ENCODE measurements around the gene NCOA3.

Gene NCOA3

DNA sequence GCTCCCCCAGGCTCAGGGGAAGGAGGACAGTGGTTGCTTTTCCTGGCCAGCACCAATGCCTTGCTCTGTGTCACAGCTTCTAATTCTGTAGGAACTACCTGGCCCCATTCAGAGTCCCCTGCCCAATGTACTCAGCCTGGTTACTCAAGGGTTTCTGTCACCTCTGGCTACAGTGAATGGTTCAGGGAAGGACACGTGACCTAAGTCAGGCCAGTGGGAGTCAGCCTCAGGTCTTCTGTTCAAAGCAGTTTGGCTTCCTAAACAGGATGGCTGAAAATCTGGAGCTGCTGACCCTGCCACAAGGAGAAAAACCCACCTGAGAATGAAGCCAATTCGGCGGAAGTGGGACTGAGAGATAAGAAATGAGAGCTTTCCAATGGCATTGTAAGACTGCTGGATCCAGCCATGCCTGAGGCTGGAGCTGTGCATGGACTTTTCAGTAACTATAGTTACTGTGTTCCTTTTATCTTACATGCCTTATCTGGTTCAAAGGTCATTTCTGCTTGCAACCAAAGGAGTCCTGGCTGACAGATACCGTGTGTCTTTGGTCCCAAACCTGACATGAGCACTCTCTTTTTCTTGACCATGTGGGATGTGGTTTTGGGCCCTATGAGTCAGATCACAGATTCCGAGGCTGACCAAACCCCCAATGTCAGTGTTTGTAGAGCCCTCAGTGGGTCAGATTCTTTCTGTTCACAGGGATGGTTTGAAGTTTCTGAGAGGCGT is 179.3 kb downstream of the NCOA3 start:
- DNase-seq (ENCODE audit: low spot score): no peak

DNA sequence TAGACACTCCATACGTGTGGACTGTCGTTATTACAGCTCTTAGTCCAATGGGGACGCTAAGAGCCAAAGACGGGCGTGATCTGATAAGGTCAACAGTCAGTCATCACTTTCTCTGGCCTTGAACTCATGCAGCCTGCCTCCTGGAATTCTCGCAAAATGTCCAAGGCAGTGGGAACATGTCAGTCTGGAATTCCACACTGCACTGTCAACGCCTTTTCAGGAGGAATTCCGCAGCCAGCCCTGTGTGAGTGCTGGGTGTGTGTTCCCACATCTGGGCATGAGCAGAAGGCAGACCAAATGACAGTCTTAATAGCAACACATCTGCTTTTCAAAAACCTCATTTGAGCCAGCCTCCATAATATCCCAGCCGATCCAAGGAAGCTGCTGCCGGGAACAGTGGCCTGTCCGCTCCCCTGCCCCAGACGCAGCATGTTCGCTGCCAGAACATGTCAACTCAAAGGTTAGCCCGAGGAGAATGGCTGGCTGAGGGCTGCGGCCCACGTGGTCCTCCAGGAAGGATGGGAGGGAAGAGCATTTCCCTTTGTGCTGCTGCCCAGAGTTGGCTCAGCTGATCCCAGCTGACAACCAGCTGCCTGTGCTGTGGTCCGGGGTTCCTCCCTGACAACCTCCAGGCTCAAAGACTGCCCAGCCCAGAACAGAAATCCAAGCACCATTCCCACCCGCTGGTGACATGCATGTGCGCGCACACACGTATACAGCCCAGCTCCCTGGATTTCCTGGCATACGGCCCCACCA is 180.5 kb downstream of the NCOA3 start:
- no peak for DNase-seq (ENCODE audit: low spot score)

DNA sequence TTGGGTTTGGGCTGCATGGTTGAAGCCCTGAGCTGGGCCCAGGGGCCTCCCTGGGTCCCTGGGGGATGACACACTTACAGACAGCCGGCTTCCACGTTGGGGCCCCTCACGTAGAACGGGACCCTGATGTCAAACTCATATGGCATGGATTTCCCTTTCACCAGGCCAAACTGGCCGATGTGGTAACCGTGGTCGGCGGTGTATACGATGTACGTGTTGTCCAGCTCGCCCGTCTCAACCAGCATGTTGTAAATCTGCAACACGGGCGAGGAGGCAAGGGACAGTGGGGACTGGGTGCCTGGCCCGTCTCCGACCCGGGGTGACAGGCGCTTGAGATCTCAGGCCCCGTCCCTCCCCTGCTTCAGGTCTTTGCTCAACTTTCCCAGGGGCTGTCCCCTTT is 181.2 kb downstream of the NCOA3 start:
- DNase-seq (ENCODE audit: low spot score): no peak

DNA sequence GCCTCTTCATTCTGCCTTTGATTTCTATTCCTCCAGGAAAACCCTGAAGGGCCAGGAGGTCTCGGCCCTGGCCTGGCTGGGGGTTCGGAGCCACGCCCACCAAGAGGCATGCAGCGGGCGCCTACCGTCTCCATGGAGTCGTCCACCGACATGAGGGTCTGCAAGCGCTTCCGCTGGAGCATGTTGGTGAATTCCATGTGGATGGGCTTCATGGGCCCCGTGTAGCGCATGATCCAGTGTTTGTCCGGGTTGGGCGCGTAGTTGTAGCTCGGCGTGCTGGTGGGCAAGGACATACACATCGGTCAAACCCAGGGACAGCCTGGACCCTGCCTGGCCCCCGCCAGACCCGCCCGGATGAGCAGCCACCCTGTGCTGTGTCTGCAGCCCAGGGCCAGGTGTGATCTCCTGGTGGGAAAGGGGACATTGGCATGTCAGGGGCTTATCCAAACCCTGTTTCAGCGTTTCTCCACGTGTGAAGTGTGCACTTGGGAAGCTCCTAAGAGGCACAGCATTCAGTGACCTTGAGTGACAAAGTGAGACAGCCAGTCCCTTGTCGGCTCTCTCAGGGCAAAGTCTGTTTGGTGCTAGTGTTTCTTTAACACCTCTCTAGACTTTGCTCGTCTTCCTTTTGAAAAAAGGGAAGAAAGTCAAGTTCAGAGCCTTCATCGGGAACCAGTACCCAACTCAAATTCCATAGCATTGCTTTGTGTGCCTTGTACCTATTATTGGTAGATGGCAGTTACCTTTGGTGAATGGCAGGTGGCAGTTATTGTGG is 182.8 kb downstream of the NCOA3 start:
- DNase-seq (ENCODE audit: low spot score): no peak

DNA sequence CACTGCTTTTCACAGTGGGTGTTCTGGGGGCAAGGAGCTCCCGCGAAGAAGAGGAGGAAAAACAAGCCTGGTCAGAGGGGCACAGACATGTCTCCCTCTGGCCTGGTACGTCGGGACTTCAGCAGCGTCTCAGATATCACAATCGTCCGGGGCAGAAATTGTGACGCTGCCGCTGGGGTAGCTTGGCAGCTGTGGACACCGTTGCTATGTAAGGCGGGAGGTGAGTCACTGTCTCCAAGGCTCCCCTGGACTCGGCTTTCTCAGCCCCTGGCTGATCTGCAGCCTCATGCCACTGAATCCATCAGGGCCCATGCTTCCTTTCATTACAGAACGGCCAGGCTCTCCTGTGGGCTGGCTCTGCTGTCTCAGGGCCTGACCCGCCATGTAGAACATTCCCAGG is 184.9 kb downstream of the NCOA3 start:
- no peak for DNase-seq (ENCODE audit: low spot score)

DNA sequence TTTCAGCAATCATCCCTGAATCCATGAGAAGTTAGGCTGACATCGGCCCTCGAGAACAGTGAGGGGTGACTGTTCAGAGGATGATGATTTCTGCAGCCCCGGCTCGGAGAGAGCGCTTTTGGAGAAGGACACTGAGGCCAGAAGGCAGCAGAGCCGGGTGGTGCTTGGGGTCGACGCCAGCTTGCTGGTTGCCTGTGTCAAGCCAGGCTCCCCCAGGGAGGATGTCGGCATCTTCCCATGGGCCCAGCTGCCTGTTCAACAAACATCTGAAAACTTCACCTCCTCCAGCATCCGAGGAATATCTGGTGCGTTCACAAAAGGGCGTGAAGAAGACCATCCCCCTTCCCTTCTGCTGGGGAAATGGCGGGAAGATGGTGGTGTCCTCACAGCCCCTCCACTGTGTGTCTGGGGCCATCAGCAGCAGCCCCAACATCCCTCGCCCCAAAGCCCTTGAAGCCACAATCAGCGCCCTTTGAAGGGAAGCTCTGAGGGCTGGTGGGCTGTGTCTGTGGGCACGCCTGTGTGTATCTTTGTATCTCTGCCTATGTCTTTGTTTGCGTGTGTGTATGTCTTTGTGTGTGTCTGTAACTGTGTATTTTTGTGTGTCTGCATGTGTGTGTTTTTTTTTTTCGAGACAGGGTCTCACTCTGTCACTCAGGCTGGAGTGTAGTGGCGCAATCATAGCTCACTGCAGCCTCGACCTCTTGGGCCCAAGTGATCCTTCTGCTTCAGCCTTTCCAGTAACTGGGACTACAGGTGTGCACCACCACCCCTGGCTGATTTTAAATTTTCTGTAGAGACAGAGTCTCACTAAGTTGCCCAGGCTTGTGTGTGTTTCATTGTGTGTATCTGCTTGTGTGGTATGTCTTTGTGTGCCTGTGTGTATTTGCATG is 185.7 kb downstream of the NCOA3 start:
- no peak for DNase-seq (ENCODE audit: low spot score)

DNA sequence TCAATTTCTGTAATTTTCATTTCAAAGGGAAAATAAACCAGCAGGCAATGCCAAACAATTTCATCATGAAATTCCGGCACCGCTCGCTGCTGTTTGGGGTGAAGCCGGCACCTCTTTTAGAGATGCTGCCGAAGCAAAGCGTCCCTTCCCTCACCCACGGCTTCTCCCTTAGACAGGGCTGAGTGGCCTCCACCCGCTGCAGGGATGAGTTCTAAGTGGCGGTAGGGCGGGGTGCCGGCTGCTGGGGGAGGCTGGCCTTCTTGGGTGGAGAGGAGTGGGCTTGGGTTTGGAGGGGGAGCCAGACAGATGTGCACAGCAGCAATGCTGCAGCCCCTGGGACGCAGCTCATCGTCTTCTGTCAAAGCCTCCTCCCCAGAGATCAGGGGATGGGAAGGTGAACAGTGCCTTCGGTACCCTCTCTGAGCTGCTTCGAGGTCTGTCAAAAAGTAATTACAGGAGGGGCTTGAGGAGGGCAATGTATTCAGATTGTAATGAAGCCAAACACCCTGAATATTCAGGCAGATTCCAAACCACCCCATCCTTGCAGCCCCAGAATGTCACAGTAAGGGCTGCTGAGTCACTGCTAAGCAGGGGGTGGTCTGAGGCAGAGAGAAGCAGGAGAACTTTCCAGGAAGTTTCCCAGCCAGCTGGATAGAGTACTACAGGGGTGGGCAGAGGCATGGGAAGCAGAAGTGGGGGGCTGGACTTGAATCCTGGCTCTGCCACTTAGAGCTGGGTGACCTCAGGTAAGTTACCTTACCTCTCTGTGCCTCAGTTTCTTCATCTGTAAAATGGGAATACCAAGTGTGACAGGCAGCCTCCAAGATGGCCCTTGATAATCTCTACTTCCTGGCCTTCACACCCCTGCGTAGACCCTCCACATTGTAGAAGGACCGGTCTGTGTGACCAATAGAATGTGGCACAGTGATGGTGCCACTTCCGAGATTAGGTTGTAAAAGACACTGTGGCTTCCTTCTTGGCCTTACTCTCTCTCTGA is 187.0 kb downstream of the NCOA3 start:
- DNase-seq (ENCODE audit: low spot score): no peak

DNA sequence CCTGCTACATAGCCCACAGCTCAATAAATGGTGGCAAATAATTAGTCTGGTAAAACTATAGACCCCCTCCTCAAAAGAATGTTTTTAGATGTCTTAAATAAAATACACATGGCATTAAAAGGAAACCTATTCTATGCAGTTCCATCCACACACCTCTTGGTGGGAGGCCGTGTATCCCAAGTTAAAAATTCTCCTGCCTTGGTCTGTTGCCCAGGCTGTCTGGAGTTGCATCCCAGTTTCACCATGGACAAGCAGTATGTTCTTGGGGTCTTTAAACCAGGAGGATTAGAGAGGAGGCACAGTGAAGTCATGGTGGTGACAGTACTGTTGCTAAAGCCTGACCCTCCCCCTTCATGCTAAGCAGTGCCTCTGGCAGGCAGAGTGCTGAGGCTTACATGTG is 188.0 kb downstream of the NCOA3 start:
- no peak for DNase-seq (ENCODE audit: low spot score)

DNA sequence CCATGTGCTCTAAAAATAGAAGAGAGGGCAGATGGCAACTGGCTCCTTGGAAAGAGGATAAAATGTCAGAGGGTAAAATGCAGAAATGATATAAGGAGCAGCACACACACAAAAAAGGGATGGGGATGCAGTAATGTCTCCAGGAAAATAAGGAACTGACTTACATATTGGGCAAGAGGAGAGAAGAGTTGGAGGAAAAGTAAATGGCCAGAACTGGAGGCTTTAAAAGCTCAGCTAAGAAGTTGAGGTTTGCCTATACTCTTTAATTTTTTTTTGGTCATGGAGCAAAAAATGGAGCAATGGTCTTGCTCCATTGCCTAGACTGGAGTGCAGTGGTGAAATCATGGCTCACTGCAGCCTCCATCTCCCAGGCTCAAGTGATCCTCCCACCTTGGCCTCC is 189.9 kb downstream of the NCOA3 start:
- DNase-seq (ENCODE audit: low spot score): no peak

DNA sequence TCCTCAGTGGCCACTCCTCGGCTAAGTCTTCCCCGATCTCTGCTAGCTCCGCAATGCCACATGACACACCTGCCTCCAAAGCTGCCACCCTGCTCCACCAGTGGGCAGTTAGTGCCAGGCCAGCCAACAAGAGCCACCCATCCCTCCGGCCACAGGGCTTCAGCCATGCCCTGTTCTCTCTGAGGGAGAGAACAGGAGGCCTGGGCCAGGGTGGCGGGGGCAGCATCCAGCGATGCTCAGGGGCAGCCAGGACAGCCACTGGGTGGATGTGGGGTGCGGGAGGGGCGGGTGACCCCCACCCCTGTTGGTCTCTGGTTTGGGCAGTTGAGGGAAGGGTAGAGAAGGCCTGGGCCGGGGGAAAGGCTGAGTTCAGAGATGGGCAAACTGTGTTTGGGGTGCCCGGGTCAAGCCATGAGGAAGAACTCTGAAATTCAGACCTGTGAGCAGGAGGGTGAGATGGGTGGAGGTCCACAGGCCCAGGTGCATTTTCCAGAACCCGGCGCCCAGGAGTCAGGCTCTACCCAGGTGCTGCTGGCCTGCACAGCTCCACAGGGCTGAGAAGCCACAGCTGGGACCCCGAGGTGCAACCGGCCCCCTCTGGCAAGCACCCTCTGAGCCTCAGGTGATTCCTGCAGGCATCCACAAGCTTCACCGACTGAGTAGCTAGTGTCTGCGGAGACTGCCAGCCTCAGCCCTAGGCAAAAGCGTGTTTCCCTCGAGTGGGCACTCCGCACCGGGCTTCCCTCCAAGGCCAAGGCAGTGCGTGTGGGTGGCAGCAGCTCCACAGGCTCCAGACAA is 192.5 kb downstream of the NCOA3 start:
- DNase-seq (ENCODE audit: low spot score): no peak

DNA sequence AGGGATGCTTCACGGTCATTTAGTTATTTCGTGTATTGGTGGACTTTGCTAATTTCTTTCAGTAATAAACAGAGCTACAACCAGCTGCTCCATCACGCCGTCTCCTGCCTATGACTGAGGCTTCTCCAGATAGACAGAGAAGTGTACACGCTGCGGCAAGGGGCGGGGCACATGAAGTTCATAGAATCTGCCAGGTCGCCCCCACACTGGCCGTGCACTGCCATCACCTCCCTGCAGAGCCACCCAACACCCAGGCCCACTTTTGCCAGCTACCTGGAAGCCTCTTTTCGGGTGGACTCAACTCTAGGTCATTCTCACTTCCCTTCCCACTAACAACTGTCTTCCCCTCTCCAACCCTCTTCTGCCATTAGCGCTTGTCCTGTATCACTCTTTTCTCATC is 195.2 kb downstream of the NCOA3 start:
- no peak for DNase-seq (ENCODE audit: low spot score)

DNA sequence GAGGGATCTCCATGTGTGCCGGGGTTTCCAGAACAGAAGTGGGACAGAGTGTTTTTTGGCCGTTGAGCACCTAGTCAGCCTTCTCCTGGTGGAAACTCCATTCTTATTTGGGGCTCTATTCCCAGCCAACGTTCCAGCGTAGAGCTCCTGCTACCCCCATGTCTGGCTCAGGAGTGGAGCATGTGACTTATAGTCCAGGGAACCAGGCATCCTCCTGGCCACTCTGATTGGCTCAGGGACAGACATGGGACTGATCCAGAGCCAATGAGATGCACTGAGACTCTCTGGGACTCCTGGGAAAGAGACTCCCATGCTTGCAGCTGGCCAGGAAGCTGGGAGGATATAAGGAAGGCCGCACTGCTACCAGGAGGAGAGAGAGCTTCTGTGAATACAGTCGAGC is 196.5 kb downstream of the NCOA3 start:
- no peak for DNase-seq (ENCODE audit: low spot score)

DNA sequence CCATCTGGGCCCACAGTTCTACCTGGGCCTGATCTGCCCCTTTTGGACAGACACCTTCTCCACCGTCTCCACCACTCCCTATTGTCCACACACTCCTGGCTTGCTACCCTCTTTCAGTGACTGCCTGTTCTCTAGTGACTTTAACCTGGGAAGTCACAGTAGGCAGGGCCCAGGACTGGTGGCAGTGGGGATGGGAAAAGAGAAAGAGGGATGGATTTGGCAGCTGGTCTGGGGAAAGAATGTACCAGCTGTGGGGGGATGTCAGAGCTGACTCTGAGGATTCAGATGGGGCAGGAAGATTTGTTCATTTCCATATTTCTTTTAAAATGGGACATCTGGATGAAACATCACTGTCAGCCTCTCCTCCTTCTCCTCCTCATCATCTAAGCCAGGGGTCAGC is 198.1 kb downstream of the NCOA3 start:
- DNase-seq (ENCODE audit: low spot score): no peak

DNA sequence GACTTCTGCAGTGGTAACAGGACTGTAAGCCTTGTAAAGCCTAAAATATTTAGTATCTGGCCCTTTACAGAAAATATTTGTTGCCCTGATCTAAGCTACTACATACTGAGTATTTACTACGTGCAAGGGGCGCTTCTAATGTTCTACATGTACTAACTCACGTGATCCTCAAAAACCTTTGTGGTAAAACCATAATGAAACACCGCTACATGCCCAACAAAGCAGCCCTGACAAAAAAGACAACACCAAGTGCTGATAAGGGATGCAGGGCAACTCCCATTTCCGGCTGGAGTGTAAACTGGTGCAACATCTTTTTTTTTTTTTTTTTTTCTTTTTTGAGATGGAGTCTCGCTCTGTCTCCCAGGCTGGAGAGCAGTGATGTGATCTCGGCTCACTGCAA is 198.6 kb downstream of the NCOA3 start:
- DNase-seq (ENCODE audit: low spot score): no peak

DNA sequence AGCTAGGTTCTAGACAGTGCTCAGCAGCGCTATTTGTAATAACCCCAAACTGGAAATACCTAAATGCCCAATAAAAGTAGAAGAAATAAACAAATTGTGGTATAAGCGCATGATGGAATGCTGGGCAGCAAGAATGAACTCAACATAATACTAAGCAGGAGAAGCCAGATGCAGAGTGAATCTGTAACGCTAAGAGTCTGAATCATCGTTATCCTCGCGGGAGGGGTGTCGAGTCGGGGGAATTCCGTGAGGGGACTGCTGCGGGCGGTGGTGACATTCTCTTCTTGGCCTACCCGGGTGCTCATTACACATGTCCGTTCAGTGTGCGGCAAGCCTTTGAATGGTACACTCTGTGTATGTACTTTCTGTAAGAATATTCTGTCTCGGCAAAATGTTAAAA is 199.9 kb downstream of the NCOA3 start:
- no peak for DNase-seq (ENCODE audit: low spot score)

DNA sequence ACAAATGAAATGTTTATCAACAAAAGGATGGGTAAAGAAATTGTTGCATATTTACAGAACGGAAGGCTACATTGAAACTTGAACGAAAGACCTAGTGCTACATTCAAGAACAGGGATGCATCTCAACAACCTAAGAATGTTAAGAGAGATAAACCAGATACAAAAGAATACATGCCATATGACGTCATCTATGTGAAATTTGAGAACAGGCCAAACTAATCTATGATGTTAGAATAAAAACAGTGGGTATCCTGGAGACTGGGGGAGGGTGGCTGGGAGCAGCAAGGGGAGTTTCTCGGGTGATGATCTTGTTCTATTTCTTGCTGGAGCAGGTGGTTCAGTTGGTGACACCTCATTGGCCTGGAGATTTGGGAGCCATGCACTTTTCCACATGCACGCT is 202.1 kb downstream of the NCOA3 start:
- DNase-seq (ENCODE audit: low spot score): no peak

DNA sequence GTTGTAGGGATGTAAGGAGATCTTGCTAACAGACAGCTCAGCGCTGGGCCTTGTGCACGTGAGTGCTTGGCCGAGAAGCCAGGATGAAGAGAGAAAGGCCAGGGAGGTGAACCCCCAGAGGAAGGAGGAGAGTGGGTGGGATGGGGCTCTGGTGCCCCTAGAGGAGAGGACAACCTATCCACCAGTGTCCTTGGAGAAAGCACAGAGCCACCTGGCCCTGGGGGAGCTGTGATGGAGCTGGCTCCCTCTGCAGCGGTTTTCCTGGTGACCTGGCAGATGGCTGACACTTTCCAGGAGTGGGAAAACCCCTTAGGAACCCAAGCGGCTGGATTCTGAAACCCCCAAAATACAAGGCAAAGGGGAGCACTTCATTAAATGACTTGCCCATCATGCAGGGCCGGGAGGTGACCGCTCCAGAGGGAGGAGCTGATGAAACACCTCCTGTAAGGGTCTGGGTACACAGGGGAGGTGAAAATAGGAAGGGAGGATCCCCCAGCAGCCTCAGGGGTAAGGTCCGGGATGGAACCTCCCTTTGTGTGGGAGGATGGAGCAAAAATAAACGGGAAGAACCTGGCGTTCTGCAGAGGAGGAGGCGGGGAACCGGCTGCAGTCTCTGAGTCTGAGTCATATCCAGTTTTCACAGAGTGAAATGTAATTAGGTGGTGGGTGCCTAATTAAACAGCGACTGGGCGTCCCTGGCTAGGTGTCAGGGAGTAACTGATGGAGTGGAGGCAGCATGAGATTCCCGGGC is 203.2 kb downstream of the NCOA3 start:
- no peak for DNase-seq (ENCODE audit: low spot score)

DNA sequence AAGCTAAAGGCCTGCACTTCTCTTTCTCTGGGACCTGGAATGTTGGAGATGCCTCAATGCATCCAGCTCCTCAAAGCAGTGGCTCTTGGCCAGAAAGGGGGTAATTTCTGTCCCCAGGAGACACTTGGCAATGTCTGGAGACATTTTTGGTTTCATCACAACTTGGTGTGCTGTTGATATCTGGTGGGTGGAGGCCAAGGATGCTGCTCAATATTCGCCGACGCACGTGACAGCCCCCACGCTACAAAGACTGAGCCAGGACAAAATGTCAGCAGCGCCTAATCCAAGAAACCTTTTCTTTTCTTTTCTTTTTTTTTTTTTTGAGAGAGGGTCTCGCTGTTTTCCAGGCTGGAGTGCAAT is 203.8 kb downstream of the NCOA3 start:
- DNase-seq (ENCODE audit: low spot score): no peak

DNA sequence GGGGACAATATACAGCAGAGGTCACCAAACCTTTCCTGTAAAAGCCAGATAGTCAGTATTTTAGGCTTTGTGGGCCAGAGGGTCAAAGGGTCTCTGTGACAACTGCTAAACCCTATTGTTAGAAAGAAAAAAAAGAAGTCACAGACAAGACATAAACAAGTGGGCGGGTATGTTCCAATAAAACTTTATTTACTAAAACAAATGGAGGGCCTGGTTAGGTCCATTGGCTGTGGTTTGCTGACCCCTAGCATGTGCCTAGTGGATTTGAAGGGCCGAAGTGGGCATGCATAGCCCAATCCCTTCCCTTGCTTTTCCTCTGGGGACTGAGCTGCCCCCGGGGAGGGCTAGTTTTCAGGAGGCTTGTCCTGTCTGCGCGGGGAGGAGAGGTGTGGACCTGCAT is 204.7 kb downstream of the NCOA3 start:
- DNase-seq (ENCODE audit: low spot score): no peak
